GM12864 (cell line): ENCODE measurements around the gene OTOS.

Source experiments
- DNase-seq: peaks from one replicate; pipeline ENCODE4 v3.0.0-alpha.2; 2011; ENCODE audit warnings: low read depth
- H3K4me3 ChIP-seq: 2 replicates; pipeline ENCODE4 v1.5.1; 2011; ENCODE audit warnings: mild to moderate bottlenecking, low read depth, low read length, control low read depth
- CTCF ChIP-seq: IDR thresholded peaks from 2 replicates; pipeline ENCODE4 v1.5.1; 2011; ENCODE audit warnings: low read depth, mild to moderate bottlenecking, moderate library complexity, low read length, control low read depth, inconsistent platforms; ENCODE audit errors: missing control alignments

The OTOS gene

GRCh38 chr2:240140511-240140910, at the start of gene OTOS:
Gene OTOS, minus strand, starts transcription at chr2:240140658. Its CDS starts 332 bp downstream, at chr2:240140326.
- TF ChIP-seq CTCF: no peak
- no peak for DNase-seq
- H3K4me3 ChIP-seq: no peak within 1 kb of the TSS

- no peak for DNase-seq
- TF ChIP-seq CTCF: no peak
These were observed 49.2 kb upstream of the OTOS start for GRCh38 chr2:240189686-240190085.

DNA sequence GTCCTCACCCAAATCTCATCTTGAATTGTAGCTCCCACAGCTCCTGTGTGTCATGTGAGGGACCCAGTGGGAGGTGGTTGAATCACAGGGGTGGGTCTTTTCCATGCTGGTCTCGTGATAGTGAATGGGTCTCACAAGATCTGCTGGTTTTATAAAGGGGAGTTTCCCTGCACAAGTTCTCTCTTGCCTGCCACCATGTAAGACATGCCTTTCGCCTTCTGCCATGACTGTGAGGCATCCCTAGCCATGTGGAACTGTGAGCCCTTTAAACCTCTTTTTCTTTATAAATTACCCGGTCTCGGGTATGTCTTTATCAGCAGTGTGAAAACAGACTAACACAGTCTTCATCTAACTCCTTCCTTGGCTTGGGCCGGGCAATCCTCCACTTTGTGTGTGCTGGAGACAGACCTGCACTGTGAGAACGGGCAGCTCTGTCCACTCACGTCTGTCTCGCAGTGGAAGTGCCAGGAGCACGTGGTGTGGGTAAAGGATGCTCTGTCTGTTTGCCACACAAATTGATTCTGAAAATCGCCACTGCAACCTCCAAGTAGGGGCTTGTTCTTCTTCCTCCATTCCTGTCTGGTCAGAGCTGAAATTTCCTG, 47.6 kb upstream of the OTOS start:
- DNase-seq: no peak
- H3K4me3 ChIP-seq: no peak overlapping the region
- TF ChIP-seq CTCF: no peak

More at GRCh38 chr2:240189686-240190085, 49.2 kb upstream of the OTOS start:
- no peak overlapping the region for H3K4me3 ChIP-seq

DNA sequence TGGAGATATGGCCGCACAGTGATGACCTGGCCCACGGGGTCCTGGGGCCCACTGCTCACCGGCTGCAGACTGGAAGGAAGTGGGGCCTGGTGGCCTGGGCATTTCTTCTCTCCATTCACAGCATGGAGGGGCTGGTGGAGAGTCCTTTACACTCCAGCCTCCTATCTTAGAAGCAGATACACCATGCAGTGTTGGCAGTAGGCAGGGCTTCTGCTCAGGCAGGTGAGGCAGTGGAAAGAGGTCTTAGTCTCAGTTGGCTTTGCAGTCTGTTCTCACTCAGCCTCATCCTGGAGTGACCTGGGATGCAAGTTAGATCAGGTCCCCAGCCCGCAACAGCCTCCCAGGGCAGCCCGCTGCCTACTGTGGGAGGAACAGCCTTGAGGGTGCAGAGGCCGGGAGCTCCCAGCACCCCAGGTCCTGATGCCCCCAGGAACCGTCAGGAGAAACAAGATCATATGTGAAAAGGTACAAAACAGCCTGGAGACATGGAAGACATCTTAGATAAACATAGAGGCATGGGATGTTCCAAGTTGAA, 45.8 kb upstream of the OTOS start:
- TF ChIP-seq CTCF: no peak
- no peak for DNase-seq
- no peak overlapping the region for H3K4me3 ChIP-seq

GRCh38 chr2:240184656-240185055, 44.2 kb upstream of the OTOS start:
- TF ChIP-seq CTCF: no peak
- no peak for DNase-seq
- H3K4me3 ChIP-seq: no peak overlapping the region

- H3K4me3 ChIP-seq: no peak overlapping the region
- DNase-seq: no peak
- TF ChIP-seq CTCF: no peak
These were observed 43.6 kb upstream of the OTOS start for GRCh38 chr2:240183875-240184590.
